Heart left ventricle (tissue), 16 donors: Measurements from ENCODE around the gene MAP1LC3B. TPM values are rescaled to one million over a fixed set of nuclear protein-coding genes. Genes with fewer than 3 reads are reported as not detected.
A peak's percentile ranks its signal among the peaks of the same experiment; 100 is the strongest.

Source experiments
- ATAC-seq, 4 donors: fragments of 200-7000 bp; cut with Tn5 transposase; one replicate each; pipeline ENCODE4 v1.9.1; 2020 to 2022; ENCODE audit warnings: moderate library complexity in 4 of 4, mild to moderate bottlenecking in 3 of 4, moderate number of reproducible peaks in 1 of 4
- DNase-seq, 5 donors: peaks; one replicate each; pipeline ENCODE4 v3.0.0-alpha.2; 2020
- H3K27ac ChIP-seq, 12 donors: fragments of 200-600 bp; sonication (generic) in 4 of 12; one replicate each; pipeline versions ENCODE4 v1.5.0 to v1.8.0; 2016 to 2022; ENCODE audit warnings: mild to moderate bottlenecking in 2 of 12
- H3K27me3 ChIP-seq, 9 donors: fragments of 200-600 bp; sonication (generic) in 2 of 9; one replicate each; pipeline versions ENCODE4 v1.5.1 to v1.8.0; 2016 to 2022; ENCODE audit warnings: mild to moderate bottlenecking in 3 of 9
- H3K36me3 ChIP-seq, 9 donors: fragments of 200-600 bp; sonication (generic) in 2 of 9; one replicate each; pipeline versions ENCODE4 v1.5.0 to v1.8.0; 2018 to 2022; ENCODE audit warnings: mild to moderate bottlenecking in 2 of 9
- H3K4me1 ChIP-seq, 12 donors: fragments of 200-600 bp; sonication (generic) in 4 of 12; one replicate each; pipeline versions ENCODE4 v1.5.0 to v1.8.0; 2016 to 2022; ENCODE audit warnings: mild to moderate bottlenecking in 3 of 12
- H3K4me3 ChIP-seq, 12 donors: fragments of 200-600 bp; sonication (generic) in 4 of 12; one replicate each; pipeline versions ENCODE4 v1.5.0 to v1.8.0; 2017 to 2022; ENCODE audit warnings: mild to moderate bottlenecking in 9 of 12, moderate library complexity in 4 of 12
- H3K9me3 ChIP-seq, 12 donors: fragments of 200-600 bp; sonication (generic) in 4 of 12; one replicate each; pipeline versions ENCODE4 v1.5.0 to v1.8.0; 2016 to 2022; ENCODE audit warnings: mild to moderate bottlenecking in 1 of 12
- CTCF ChIP-seq, 12 donors: fragments of 200-600 bp; sonication (generic) in 4 of 12; IDR thresholded peaks; one replicate each; pipeline versions ENCODE4 v1.5.0 to v1.8.0; 2018 to 2022; ENCODE audit warnings: antibody characterized with exemption in 12 of 12, mild to moderate bottlenecking in 5 of 12
- POLR2A ChIP-seq, 2 donors: fragments of 450-650 bp; IDR thresholded peaks; one replicate each; pipeline ENCODE4 v1.6.1; 2017; ENCODE audit warnings: antibody characterized with exemption in 2 of 2, mild to moderate bottlenecking in 2 of 2, moderate library complexity in 2 of 2
- WGBS, 4 donors: extraction: QIAGEN DNeasy Blood & Tissue Kit in 2 of 4; methylation state at CpG; one replicate each; pipeline versions ENCODE4 v1.1.5 to v1.1.7; 2013 to 2018; 5-methylcytosine and 5-hydroxymethylcytosine counted together
- intact Hi-C, 10 donors: fragments of 100-400 bp; cut with DNase I; formaldehyde crosslinking; loops; one replicate each; pipeline versions ENCODE4 v1.11.1 to v1.14.2; 2022
- polyA plus RNA-seq, 2 donors: library from polyadenylated mRNA; stranded (reverse); fragments of 200-250 nt; gene quantifications; one replicate each; pipeline ENCODE4 v1.2.3, GENCODE V29; 2013
- total RNA-seq, 9 donors: library from RNA; depleted of rRNA in 2 of 9; stranded (reverse); fragments of >200 nt in 2 of 9; fragmentation: NEBNext Ultra II Directional in 3 of 9; extraction: Animal tissue kit (Norgen Biotek cat#: 25700) in 3 of 9; gene quantifications; one replicate each; pipeline versions ENCODE4 v1.1.0 to v1.2.4, GENCODE V29; 2016 to 2023
- donor health status: ischemic (EF 13 %, LVEDD 7.1; RV severe dilation, severe dysfunction).
- donor health status: healthy with polysubstance abuse.
- donor health status: DM: no; HTN: yes; CAD: no.
- donor health status: DM: no; HTN: no; CAD: no.
- donor health status: ischemic (EF 25% LVEDD 6.9; RV normal size, moderate dysfunction).
- donor health status: ischemic (EF 25% LVEDD 5.7; RV mildly dilated, moderate dysfunction).
- donor health status: healthy.
- donor health status: DM: yes; HTN: yes; CAD: no.
- donor health status: ischemic (EF 35%, LVEDD 5.7; RV mildly dilated, moderate dysfunction).
- donor health status: nonischemic (EF 11% LVEDD 7.7; RV severe dilation, severe dysfunction).
- donor health status: DM: yes; HTN: yes; CAD: no.
- donor health status: PGD.
- donor health status: ischemic (EF 29% LVEDD 5.4; RV normal size, mild dysfunction).
- donor health status: nonischemic (EF 23%, LVEDD 6.1; RV moderate dilation, normal function).

Gene MAP1LC3B
- total and polyA plus RNA-seq, 11 donors, result 70.7 to 263 (median 116) TPM

- Histone ChIP-seq H3K9me3 (no peaks in the 10 kb centered on the region), H3K36me3 (peaks cover 0 to 9% (median 0%) of the 10 kb centered on the region in 9 donors), H3K4me1 (peaks cover 3 to 77% (median 46%) of the 10 kb centered on the region in 12 donors), H3K4me3 (peak overlapping the region in 7 of 12 donors; percentile 59 to 98 (median 70)), H3K27me3 (peaks cover 0 to 4% (median 0%) of the 10 kb centered on the region in 9 donors), H3K27ac (peak overlapping the region in 11 of 12 donors; percentile 26 to 96 (median 89))
- WGBS, 4 donors, result 79 to 87% (median 84%) methylated on average over 10 of the region's 10 CpGs
- TF ChIP-seq CTCF (IDR thresholded peaks at IDR 0.05) (no peak), POLR2A (IDR thresholded peaks at IDR 0.05) (no peak)
- intact Hi-C loops, result loop anchor here in 5 of 10 donors (5.0 kb wide), 3 partner anchors 53 to 63 kb away; partner anchors contain the start of gene C16orf95 (in 1 of the 5)
- DNase-seq (no peak), ATAC-seq (no peak)
Observed at GRCh38 chr16:87380403-87380802, 11.7 kb upstream of the MAP1LC3B start.

DNA sequence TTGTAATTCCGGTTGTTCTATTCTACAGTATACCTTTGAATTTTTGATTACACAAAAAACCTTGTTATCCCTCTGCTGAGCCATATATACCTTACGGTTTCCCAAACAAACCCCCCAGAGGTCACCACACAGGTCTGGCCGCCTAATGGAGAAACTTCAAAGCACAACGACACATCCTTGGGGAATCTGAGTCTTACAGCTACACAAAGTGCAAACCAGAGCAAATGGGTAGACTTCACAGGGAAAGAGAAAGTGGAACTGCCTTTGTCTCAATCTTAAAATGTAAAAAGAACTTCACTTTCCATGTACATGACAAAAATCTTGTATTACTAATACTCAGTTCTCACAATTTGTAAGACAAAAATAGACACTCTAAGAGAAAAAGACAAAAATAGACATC lies 11.3 kb upstream of the MAP1LC3B start:
- Histone ChIP-seq H3K27me3 (peaks cover 0 to 4% (median 0%) of the 10 kb centered on the region in 9 donors), H3K36me3 (peaks cover 0 to 6% (median 0%) of the 10 kb centered on the region in 9 donors), H3K4me3 (peak overlapping the region in 10 of 12 donors; percentile 3 to 98 (median 71)), H3K27ac (peak overlapping the region; percentile 21 to 96 (median 88)), H3K9me3 (no peaks in the 10 kb centered on the region), H3K4me1 (peaks cover 0 to 73% (median 41%) of the 10 kb centered on the region in 12 donors)
- 41 to 54% (median 46%) methylated on average over 4 of the region's 4 CpGs for WGBS, 4 donors
- DNase-seq (no peak), ATAC-seq (no peak)
- TF ChIP-seq POLR2A (IDR thresholded peaks at IDR 0.05) (no peak), CTCF (IDR thresholded peaks at IDR 0.05) (no peak)
- intact Hi-C loops, result loop anchor here in 5 of 10 donors (5.0 kb wide), 3 partner anchors 54 to 64 kb away; partner anchors contain the start of gene C16orf95 (in 1 of the 5)

DNA sequence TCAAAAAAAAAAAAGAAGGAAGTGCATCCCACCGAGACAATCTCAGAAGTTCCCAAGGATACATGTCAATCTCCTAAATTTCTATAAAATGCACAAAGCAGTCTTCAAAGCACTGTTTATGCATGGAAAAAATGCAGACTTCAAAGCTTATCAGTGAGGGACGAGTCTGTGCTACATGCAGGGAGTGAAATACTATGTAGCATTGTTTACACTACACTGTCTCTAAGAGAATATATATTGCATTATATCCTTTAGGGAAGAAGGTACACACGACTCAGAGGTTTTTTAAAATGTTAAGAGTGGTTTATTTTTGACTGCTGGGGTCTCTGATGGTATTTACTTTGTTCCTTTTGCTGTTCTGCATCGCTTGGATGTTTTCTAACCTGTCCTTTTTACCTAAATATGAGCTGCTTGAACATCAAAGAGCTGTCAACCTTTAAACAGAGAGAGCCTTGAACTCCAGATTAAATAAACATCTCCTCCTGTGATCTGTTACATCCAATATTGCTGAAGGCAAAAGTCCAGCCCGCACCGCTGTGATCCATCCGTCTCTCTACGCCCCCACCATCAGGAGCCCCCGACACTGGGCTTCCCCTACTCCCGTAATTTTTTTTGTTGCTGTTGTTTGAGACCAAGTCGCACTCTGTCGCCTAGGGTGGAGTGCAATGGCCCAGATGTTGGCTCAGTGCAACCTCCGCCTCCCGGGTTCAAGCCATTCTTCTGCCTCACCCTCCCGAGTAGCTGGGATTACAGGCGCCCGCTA lies 9.9 kb upstream of the MAP1LC3B start:
- H3K4me1 ChIP-seq, result peaks cover 0 to 64% (median 32%) of the 10 kb centered on the region in 12 donors
- TF ChIP-seq POLR2A (IDR thresholded peaks at IDR 0.05), result no peak
- H3K9me3 ChIP-seq, result no peaks in the 10 kb centered on the region
- WGBS, 4 donors, result 19 to 29% (median 20%) methylated on average over 17 of the region's 17 CpGs
- peak overlapping the region; percentile 34 to 98 (median 72) for H3K4me3 ChIP-seq
- H3K36me3 ChIP-seq, result peaks cover 0 to 2% (median 0%) of the 10 kb centered on the region in 9 donors
- H3K27me3 ChIP-seq, result no peaks in the 10 kb centered on the region
- H3K27ac ChIP-seq, result peak overlapping the region; percentile 65 to 96 (median 91)
- intact Hi-C loops, result loop anchor here in 7 of 10 donors (2.0 to 5.0 kb wide), 5 partner anchors 55 to 65 kb away; partner anchors contain the start of gene C16orf95 (in 2 of the 7)
- DNase-seq (no peak), ATAC-seq (no peak)

GRCh38 chr16:87383505-87384161 lies 8.5 kb upstream of the MAP1LC3B start, which contains the start of gene FBXO31:
TSS of gene FBXO31 (minus strand) at chr16:87383776. CDS start at chr16:87383744, 32 bp downstream.
- H3K27ac ChIP-seq, result peak within 1 kb of the TSS; percentile 65 to 96 (median 91)
- no peaks in the 10 kb centered on the region for H3K36me3 ChIP-seq
- WGBS, 4 donors, result 0% methylated on average over 13 to 92 of the region's 92 CpGs
- peak; percentile 86 to 95 (median 87) for DNase-seq
- peak within 1 kb of the TSS; percentile 34 to 98 (median 72) for H3K4me3 ChIP-seq
- H3K9me3 ChIP-seq, result no peaks in the 10 kb centered on the region
- peaks cover 1 to 66% (median 42%) of the 10 kb centered on the region in 12 donors for H3K4me1 ChIP-seq
- intact Hi-C loops, result loop anchor here in 7 of 10 donors (2.0 to 5.0 kb wide), 5 partner anchors 56 to 67 kb away; partner anchors contain the start of gene C16orf95 (in 2 of the 7)
- H3K27me3 ChIP-seq, result no peaks in the 10 kb centered on the region
- TF ChIP-seq CTCF (IDR thresholded peaks at IDR 0.05) (peak in 1 of 12 donors; percentile 8), POLR2A (IDR thresholded peaks at IDR 0.05) (peak; percentile 89 to 92)
- peak; percentile 60 to 91 (median 83) for ATAC-seq
